Uterus (tissue), 4 donors: Measurements from ENCODE around the gene SMARCE1. TPM values are rescaled to one million over a fixed set of nuclear protein-coding genes. Genes with fewer than 3 reads are reported as not detected.

Source experiments
- DNase-seq, 2 donors: peaks; one replicate each; pipeline ENCODE4 v3.0.0-alpha.2; 2019 to 2020
- H3K27ac ChIP-seq, 2 donors: fragments of 200-600 bp; sonication (generic); 1 replicate in 1 of 2; 2 replicates in 1 of 2; pipeline ENCODE4 v1.5.1; 2016 to 2018
- H3K27me3 ChIP-seq, 2 donors: fragments of 200-600 bp; sonication (generic); one replicate each; pipeline ENCODE4 v1.5.1; 2018 to 2019; ENCODE audit warnings: control low read depth in 1 of 2
- H3K36me3 ChIP-seq, 2 donors: fragments of 200-600 bp; sonication (generic); one replicate each; pipeline ENCODE4 v1.5.1; 2019; ENCODE audit warnings: control low read depth in 1 of 2
- H3K4me1 ChIP-seq, 2 donors: fragments of 200-600 bp; sonication (generic); one replicate each; pipeline ENCODE4 v1.5.1; 2018 to 2019; ENCODE audit warnings: control low read depth in 1 of 2
- H3K4me3 ChIP-seq, 2 donors: fragments of 200-600 bp; sonication (generic); 1 replicate in 1 of 2; 2 replicates in 1 of 2; pipeline ENCODE4 v1.5.1; 2018 to 2019; ENCODE audit warnings: mild to moderate bottlenecking in 1 of 2
- H3K9me3 ChIP-seq, 2 donors: fragments of 200-600 bp; sonication (generic); one replicate each; pipeline ENCODE4 v1.5.1; 2019; ENCODE audit warnings: control low read depth in 1 of 2
- POLR2A ChIP-seq, 2 donors: fragments of 450-650 bp; IDR thresholded peaks; one replicate each; pipeline ENCODE4 v1.6.1; 2016; ENCODE audit warnings: antibody characterized with exemption in 2 of 2, mild to moderate bottlenecking in 1 of 2, moderate library complexity in 1 of 2
- intact Hi-C: fragments of 100-400 bp; cut with DNase I; formaldehyde crosslinking; loops from one replicate; pipeline ENCODE4 v1.15.1; 2023; ENCODE audit warnings: low total_unique reads
- total RNA-seq, 4 donors: library from RNA; depleted of rRNA in 3 of 4; stranded (reverse); fragments of >200 nt in 3 of 4; gene quantifications; one replicate each; pipeline versions ENCODE4 v1.1.0 to v1.2.4, GENCODE V29; 2014 to 2023
- TF ChIP-seq, protein P1 (sequence below), 4 experiments: fragments of 200-600 bp in 2 of 4; fragments of 450-650 bp in 2 of 4; sonication (generic) in 2 of 4; IDR thresholded peaks; one replicate each; pipeline ENCODE4 v1.5.1; 2016 to 2019; ENCODE audit warnings: antibody characterized with exemption in 4 of 4, mild to moderate bottlenecking in 2 of 4, moderate library complexity in 1 of 4
- donor health status: DM: yes; HTN: yes; CAD: no.

The SMARCE1 gene
- total RNA-seq, 4 donors from 2014 or later: 109 to 401 (median 159) TPM

DNA sequence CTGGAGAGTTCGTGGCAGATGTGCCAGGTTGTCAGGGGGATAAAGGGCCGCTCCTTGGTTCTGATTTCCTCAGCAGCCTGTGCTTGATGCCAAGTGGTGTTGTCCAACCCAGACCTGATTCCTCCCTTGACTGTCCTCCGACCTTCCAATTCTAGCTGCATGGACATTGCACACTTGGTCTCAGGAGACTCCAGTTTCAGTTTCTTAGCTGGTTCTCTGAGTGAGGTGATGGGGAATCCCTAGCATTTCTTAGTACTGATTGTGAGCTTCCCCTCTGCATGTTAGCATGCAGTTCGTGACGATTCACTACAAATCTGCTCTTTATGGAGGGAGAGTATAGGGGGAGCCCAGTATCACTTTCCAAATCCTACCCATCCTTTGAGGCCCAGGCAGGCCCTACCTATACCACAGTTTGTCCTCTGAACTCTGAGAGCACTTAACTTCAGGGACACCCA is 70.0 kb downstream of the SMARCE1 start:
- no peak for DNase-seq
- Histone ChIP-seq H3K4me3 (no peak overlapping the region), H3K27me3 (no peaks in the 10 kb centered on the region), H3K9me3 (no peaks in the 10 kb centered on the region), H3K27ac (no peak overlapping the region), H3K4me1 (no peaks in the 10 kb centered on the region), H3K36me3 (no peaks in the 10 kb centered on the region)
- TF ChIP-seq POLR2A (IDR thresholded peaks at IDR 0.05): no peak
- TF ChIP-seq, protein P1, sequence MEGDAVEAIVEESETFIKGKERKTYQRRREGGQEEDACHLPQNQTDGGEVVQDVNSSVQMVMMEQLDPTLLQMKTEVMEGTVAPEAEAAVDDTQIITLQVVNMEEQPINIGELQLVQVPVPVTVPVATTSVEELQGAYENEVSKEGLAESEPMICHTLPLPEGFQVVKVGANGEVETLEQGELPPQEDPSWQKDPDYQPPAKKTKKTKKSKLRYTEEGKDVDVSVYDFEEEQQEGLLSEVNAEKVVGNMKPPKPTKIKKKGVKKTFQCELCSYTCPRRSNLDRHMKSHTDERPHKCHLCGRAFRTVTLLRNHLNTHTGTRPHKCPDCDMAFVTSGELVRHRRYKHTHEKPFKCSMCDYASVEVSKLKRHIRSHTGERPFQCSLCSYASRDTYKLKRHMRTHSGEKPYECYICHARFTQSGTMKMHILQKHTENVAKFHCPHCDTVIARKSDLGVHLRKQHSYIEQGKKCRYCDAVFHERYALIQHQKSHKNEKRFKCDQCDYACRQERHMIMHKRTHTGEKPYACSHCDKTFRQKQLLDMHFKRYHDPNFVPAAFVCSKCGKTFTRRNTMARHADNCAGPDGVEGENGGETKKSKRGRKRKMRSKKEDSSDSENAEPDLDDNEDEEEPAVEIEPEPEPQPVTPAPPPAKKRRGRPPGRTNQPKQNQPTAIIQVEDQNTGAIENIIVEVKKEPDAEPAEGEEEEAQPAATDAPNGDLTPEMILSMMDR (IDR thresholded peaks at IDR 0.05): no peak
- intact Hi-C loops: no loop called here

DNA sequence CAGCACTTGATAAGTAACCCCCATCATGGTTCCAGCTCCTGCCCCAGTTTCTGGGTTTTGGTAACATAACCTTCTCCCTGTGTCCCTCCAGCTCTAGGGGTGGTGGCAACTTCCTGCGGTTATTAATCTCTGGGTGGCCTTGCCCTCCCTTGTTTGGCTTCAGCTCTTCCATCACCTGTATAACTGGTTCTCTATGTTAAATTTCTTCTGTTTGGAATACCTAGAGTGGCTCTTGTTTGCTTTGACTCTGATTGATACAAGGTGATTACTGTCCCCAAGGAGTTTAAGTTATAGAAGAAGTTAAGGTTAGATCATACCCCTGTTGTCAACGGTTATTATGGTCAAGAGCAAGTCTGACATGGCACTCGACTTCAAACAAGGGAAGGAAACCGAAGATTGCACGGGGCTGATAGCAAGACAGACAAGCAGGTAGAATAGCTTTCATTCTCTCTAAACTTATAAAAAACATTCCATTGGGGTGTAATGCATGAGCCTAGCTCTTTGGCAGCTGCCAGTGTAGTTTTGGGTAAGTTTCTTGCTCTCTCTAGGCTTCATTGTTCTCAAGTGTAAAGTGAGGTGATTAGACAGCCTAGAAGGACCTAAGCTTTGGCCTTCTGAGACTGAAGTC is 71.4 kb downstream of the SMARCE1 start:
- no peaks in the 10 kb centered on the region for H3K4me1 ChIP-seq
- H3K27me3 ChIP-seq: no peaks in the 10 kb centered on the region
- H3K27ac ChIP-seq: no peak overlapping the region
- no peak overlapping the region for H3K4me3 ChIP-seq
- TF ChIP-seq, protein P1 (IDR thresholded peaks at IDR 0.05): no peak
- TF ChIP-seq POLR2A (IDR thresholded peaks at IDR 0.05): no peak
- H3K36me3 ChIP-seq: no peaks in the 10 kb centered on the region
- intact Hi-C loops: no loop called here
- H3K9me3 ChIP-seq: no peaks in the 10 kb centered on the region
- DNase-seq: no peak

Other genes starting within 250 kb of the SMARCE1 start
- 100 to 1,000 TPM in 1 of 4 donors, 1 to 10 TPM in 1, under 1 TPM in 1, not detected in 1; 0.26 to 145 (median 1.9) TPM for gene TOP2A, start 229.9 kb downstream of the SMARCE1 start, total RNA-seq
- gene IGFBP4, start 204.4 kb downstream of the SMARCE1 start, total RNA-seq: 1,000 to 10,000 TPM in 1 of 4 donors, 100 to 1,000 TPM in 3; 331 to 1,351 (median 418) TPM
- gene TNS4, start 146.2 kb downstream of the SMARCE1 start, total RNA-seq: 1 to 10 TPM in 1 of 4 donors, under 1 TPM in 2, not detected in 1; 0.09 to 2.6 (median 0.28) TPM
- under 1 TPM in 1 of 4 donors, not detected in 3; 0.14 TPM for gene CCR7, start 82.3 kb downstream of the SMARCE1 start, total RNA-seq
- 1 to 10 TPM in 3 of 4 donors, not detected in 1; 1.6 to 4.2 (median 2.6) TPM for gene KRT222, start 17.4 kb upstream of the SMARCE1 start, total RNA-seq
- not detected for gene KRT24, start 55.9 kb upstream of the SMARCE1 start, total RNA-seq
- gene KRT25, start 107.5 kb upstream of the SMARCE1 start, total RNA-seq: not detected
- gene KRT26, start 124.4 kb upstream of the SMARCE1 start, total RNA-seq: not detected
- gene KRT27, start 134.7 kb upstream of the SMARCE1 start, total RNA-seq: not detected
- not detected for gene KRT28, start 152.1 kb upstream of the SMARCE1 start, total RNA-seq
- 10 to 100 TPM in 2 of 4 donors, 1 to 10 TPM in 1, not detected in 1; 6.9 to 47.1 (median 39.8) TPM for gene KRT10, start 174.8 kb upstream of the SMARCE1 start, total RNA-seq
- not detected for gene KRT12, start 219.4 kb upstream of the SMARCE1 start, total RNA-seq
- under 1 TPM in 3 of 4 donors, not detected in 1; 0.26 to 0.83 (median 0.29) TPM for gene KRT20, start 237.4 kb upstream of the SMARCE1 start, total RNA-seq